ENCODE measurements around the gene MYO7B. TPM values are rescaled to one million over a fixed set of nuclear protein-coding genes. Genes with fewer than 3 reads are reported as not detected.

Gene MYO7B
- total and polyA plus RNA-seq, 2 experiments from 2014 or later: 17.6 to 20.1 TPM

- TF ChIP-seq, protein P1, sequence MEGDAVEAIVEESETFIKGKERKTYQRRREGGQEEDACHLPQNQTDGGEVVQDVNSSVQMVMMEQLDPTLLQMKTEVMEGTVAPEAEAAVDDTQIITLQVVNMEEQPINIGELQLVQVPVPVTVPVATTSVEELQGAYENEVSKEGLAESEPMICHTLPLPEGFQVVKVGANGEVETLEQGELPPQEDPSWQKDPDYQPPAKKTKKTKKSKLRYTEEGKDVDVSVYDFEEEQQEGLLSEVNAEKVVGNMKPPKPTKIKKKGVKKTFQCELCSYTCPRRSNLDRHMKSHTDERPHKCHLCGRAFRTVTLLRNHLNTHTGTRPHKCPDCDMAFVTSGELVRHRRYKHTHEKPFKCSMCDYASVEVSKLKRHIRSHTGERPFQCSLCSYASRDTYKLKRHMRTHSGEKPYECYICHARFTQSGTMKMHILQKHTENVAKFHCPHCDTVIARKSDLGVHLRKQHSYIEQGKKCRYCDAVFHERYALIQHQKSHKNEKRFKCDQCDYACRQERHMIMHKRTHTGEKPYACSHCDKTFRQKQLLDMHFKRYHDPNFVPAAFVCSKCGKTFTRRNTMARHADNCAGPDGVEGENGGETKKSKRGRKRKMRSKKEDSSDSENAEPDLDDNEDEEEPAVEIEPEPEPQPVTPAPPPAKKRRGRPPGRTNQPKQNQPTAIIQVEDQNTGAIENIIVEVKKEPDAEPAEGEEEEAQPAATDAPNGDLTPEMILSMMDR (IDR thresholded peaks at IDR 0.05; ENCODE audit: poor library complexity): no peak
- TF ChIP-seq EZH2phosphoT487 (IDR thresholded peaks at IDR 0.05; ENCODE audit: low read depth, severe bottlenecking, unreplicated experiment) (no peak), EZH2 (IDR thresholded peaks at IDR 0.05; ENCODE audit: borderline replicate concordance) (no peak)
- Histone ChIP-seq H3K36me3 (replicated peaks; ENCODE audit: insufficient read depth, low read depth) (no peaks in the 10 kb centered on the region), H4K20me1 (ENCODE audit: insufficient read depth, poor library complexity, severe bottlenecking) (no peaks in the 10 kb centered on the region), H3K4me3 (no peak overlapping the region), H3K9me3 (ENCODE audit: low read depth) (no peaks in the 10 kb centered on the region), H2AFZ (no peak overlapping the region), H3K79me2 (no peaks in the 10 kb centered on the region), H3K9me2 (replicated peaks; ENCODE audit: insufficient read depth) (no peaks in the 10 kb centered on the region), H3K27me3 (no peaks in the 10 kb centered on the region), H3K4me2 (no peak overlapping the region), H3K4me1 (ENCODE audit: insufficient read depth) (no peaks in the 10 kb centered on the region), H3K27ac (no peak overlapping the region)
- WGBS (ENCODE audit: low lambda C conversion rate, missing lambda C conversion rate): 79% methylated on average over 3 of the region's 3 CpGs
- no peak for DNase-seq (ENCODE audit: low spot score)
Measured at GRCh38 chr2:127599211-127599610, 63.7 kb downstream of the MYO7B start.

GRCh38 chr2:127604986-127605385, 69.5 kb downstream of the MYO7B start:
- Histone ChIP-seq H3K4me1 (ENCODE audit: insufficient read depth) (no peaks in the 10 kb centered on the region), H3K9me3 (ENCODE audit: low read depth) (no peaks in the 10 kb centered on the region), H3K27ac (no peak overlapping the region), H3K36me3 (replicated peaks; ENCODE audit: insufficient read depth, low read depth) (no peaks in the 10 kb centered on the region), H3K4me3 (no peak overlapping the region), H4K20me1 (ENCODE audit: insufficient read depth, poor library complexity, severe bottlenecking) (no peaks in the 10 kb centered on the region), H3K79me2 (no peaks in the 10 kb centered on the region), H3K4me2 (no peak overlapping the region), H3K27me3 (no peaks in the 10 kb centered on the region), H2AFZ (no peak overlapping the region), H3K9me2 (replicated peaks; ENCODE audit: insufficient read depth) (no peaks in the 10 kb centered on the region)
- no peak for DNase-seq (ENCODE audit: low spot score)
- no peak for TF ChIP-seq EZH2 (IDR thresholded peaks at IDR 0.05; ENCODE audit: borderline replicate concordance)
- TF ChIP-seq, protein P1 (IDR thresholded peaks at IDR 0.05; ENCODE audit: poor library complexity): no peak
- WGBS (ENCODE audit: low lambda C conversion rate, missing lambda C conversion rate): 90% methylated on average over 8 of the region's 8 CpGs

DNA sequence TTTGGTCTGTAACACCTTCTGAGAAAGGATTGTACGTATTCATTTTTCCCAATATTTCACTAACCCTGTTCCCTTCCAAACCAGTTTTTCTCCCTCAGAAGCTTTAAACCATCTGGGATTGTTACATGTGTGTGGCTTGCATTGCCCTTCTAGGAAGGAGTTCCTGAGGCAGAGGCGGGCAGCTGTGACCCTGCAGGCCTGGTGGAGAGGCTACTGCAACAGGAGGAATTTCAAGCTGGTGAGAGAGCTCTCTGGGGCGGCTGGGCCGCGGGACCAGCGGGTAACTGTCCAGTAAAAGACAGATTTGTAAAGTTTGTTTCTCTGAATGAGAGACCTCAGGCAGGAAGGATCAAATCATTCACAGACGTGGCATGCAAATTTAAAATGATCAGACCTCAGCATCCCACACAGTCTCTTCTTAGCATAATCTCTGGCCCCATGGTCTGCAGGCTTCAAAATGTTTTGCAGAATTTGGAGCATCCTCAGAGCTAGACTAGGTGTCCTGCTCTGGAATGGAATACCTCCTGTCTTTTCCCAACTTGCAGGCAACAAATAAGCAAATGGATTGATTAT, 70.3 kb downstream of the MYO7B start:
- Histone ChIP-seq H3K4me2 (no peak overlapping the region), H2AFZ (no peak overlapping the region), H3K4me1 (ENCODE audit: insufficient read depth) (no peaks in the 10 kb centered on the region), H3K27ac (no peak overlapping the region), H3K4me3 (no peak overlapping the region), H3K36me3 (replicated peaks; ENCODE audit: insufficient read depth, low read depth) (no peaks in the 10 kb centered on the region), H4K20me1 (ENCODE audit: insufficient read depth, poor library complexity, severe bottlenecking) (no peaks in the 10 kb centered on the region), H3K79me2 (no peaks in the 10 kb centered on the region), H3K27me3 (no peaks in the 10 kb centered on the region), H3K9me3 (ENCODE audit: low read depth) (no peaks in the 10 kb centered on the region), H3K9me2 (replicated peaks; ENCODE audit: insufficient read depth) (no peaks in the 10 kb centered on the region)
- no peak for DNase-seq (ENCODE audit: low spot score)
- TF ChIP-seq, protein P1 (IDR thresholded peaks at IDR 0.05; ENCODE audit: poor library complexity): no peak
- TF ChIP-seq EZH2 (IDR thresholded peaks at IDR 0.05; ENCODE audit: borderline replicate concordance): no peak
- WGBS (ENCODE audit: low lambda C conversion rate, missing lambda C conversion rate): 84% methylated on average over 7 of the region's 7 CpGs

Data from hepatocyte (in vitro differentiated cells).